Transverse colon (tissue), 4 donors: ENCODE data around the gene FAM120AOS.

ENCODE experiments used
- POLR2A ChIP-seq: fragments of 450-650 bp; IDR thresholded peaks from one replicate; pipeline ENCODE4 v1.6.1; 2016; ENCODE audit warnings: antibody characterized with exemption, mild to moderate bottlenecking, moderate library complexity
- POLR2AphosphoS5 ChIP-seq, 3 donors: sonication (generic); formaldehyde crosslinking; IDR thresholded peaks; one replicate each; pipeline ENCODE4 v1.6.1; 2016; ENCODE audit warnings: antibody characterized with exemption in 3 of 3
- TF ChIP-seq, protein P1 (sequence below), 5 experiments: fragments of 200-600 bp in 3 of 5; fragments of 450-650 bp in 2 of 5; sonication (generic) in 3 of 5; IDR thresholded peaks; 1 replicate in 2 of 5; 2 replicates in 3 of 5; pipeline ENCODE4 v1.5.1; 2016 to 2017; ENCODE audit warnings: antibody characterized with exemption in 5 of 5, inconsistent platforms in 3 of 5, mild to moderate bottlenecking in 2 of 5, moderate library complexity in 1 of 5

DNA sequence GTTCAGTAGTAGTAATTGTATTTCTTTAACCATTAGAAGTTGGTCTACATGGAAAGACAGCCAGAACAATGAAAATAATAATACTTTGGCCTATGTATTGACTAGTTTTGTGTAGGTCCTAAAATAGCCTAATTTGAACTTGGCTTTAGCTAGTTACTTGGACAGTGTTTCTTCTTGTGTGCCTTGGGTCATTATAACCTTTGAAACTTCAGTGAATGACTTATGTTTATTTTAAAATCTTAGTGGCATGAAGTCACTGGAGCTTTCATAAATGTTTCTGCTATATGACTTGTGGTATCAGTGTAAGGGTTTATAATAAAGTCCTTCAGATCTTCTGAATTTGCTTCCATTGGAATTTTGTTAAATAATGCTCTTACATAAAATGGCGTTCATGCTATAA, 2.6 kb upstream of the FAM120AOS start:
- TF ChIP-seq POLR2A: peak; percentile 57
- TF ChIP-seq POLR2AphosphoS5 (IDR thresholded peaks at IDR 0.05): peak in 2 of 3 donors; percentile 51 to 71
- TF ChIP-seq, protein P1, sequence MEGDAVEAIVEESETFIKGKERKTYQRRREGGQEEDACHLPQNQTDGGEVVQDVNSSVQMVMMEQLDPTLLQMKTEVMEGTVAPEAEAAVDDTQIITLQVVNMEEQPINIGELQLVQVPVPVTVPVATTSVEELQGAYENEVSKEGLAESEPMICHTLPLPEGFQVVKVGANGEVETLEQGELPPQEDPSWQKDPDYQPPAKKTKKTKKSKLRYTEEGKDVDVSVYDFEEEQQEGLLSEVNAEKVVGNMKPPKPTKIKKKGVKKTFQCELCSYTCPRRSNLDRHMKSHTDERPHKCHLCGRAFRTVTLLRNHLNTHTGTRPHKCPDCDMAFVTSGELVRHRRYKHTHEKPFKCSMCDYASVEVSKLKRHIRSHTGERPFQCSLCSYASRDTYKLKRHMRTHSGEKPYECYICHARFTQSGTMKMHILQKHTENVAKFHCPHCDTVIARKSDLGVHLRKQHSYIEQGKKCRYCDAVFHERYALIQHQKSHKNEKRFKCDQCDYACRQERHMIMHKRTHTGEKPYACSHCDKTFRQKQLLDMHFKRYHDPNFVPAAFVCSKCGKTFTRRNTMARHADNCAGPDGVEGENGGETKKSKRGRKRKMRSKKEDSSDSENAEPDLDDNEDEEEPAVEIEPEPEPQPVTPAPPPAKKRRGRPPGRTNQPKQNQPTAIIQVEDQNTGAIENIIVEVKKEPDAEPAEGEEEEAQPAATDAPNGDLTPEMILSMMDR (IDR thresholded peaks at IDR 0.05): no peak
